Keratinocyte (primary cell): ENCODE results near the gene STARD10.

Experiments
- CTCF ChIP-seq, 3 experiments: IDR thresholded peaks in 1 of 3; conservative IDR thresholded peaks in 1 of 3; optimal IDR thresholded peaks in 1 of 3; 2 replicates in 2 of 3; 3 replicates in 1 of 3; pipeline versions ENCODE3 to v1.5.1; 2011; ENCODE audit warnings: low read length in 3 of 3, mild to moderate bottlenecking in 3 of 3, moderate library complexity in 2 of 3, control low read depth in 1 of 3, inconsistent platforms in 1 of 3; ENCODE audit not compliant: insufficient read depth in 2 of 3; ENCODE audit errors: extremely low read depth in 1 of 3
- EZH2 ChIP-seq: IDR thresholded peaks from one replicate; pipeline ENCODE4 v1.6.1; 2012; ENCODE audit warnings: inconsistent platforms, mild to moderate bottlenecking, low read length, moderate library complexity

GRCh38 chr11:72825661-72826060, 31.8 kb upstream of the STARD10 start:
- no peak for TF ChIP-seq CTCF (optimal IDR thresholded peaks at IDR 0.05 in 1 of 3, IDR thresholded peaks at IDR 0.05 in 1 of 3, conservative IDR thresholded peaks at IDR 0.05 in 1 of 3; ENCODE audit: extremely low read depth in 1 of 3, insufficient read depth in 2 of 3, low read length in 3 of 3)
- no peak for TF ChIP-seq EZH2
